Uterus (tissue), 2 donors: ENCODE results near the gene THAP4.

ENCODE experiments used
- POLR2A ChIP-seq, 2 donors: fragments of 450-650 bp; IDR thresholded peaks; one replicate each; pipeline ENCODE4 v1.6.1; 2016; ENCODE audit warnings: antibody characterized with exemption in 2 of 2, mild to moderate bottlenecking in 1 of 2, moderate library complexity in 1 of 2
- TF ChIP-seq, protein P1 (sequence below), 4 experiments: fragments of 200-600 bp in 2 of 4; fragments of 450-650 bp in 2 of 4; sonication (generic) in 2 of 4; IDR thresholded peaks; one replicate each; pipeline ENCODE4 v1.5.1; 2016 to 2019; ENCODE audit warnings: antibody characterized with exemption in 4 of 4, mild to moderate bottlenecking in 2 of 4, moderate library complexity in 1 of 4

DNA sequence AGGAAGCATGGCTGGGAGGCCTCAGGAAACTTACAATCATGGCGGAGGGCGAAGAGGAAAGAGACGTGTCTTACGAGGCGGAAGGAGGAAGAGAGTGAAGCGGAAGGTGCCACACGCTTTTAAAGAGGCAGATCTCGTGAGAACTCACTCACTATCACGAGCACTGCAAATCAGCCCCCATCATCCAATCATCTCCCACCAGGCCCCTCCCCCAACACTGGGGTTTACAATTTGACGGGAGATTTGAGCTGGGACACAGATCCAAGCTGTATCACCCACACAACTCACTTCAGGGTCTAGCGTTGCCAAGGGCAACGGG, 83.5 kb downstream of the THAP4 start:
- TF ChIP-seq, protein P1, sequence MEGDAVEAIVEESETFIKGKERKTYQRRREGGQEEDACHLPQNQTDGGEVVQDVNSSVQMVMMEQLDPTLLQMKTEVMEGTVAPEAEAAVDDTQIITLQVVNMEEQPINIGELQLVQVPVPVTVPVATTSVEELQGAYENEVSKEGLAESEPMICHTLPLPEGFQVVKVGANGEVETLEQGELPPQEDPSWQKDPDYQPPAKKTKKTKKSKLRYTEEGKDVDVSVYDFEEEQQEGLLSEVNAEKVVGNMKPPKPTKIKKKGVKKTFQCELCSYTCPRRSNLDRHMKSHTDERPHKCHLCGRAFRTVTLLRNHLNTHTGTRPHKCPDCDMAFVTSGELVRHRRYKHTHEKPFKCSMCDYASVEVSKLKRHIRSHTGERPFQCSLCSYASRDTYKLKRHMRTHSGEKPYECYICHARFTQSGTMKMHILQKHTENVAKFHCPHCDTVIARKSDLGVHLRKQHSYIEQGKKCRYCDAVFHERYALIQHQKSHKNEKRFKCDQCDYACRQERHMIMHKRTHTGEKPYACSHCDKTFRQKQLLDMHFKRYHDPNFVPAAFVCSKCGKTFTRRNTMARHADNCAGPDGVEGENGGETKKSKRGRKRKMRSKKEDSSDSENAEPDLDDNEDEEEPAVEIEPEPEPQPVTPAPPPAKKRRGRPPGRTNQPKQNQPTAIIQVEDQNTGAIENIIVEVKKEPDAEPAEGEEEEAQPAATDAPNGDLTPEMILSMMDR (IDR thresholded peaks at IDR 0.05): no peak
- no peak for TF ChIP-seq POLR2A (IDR thresholded peaks at IDR 0.05)
